Activated naive CD8-positive, alpha-beta T cell treated with anti-CD3 and anti-CD28 coated beads, Interleukin-2, amount 10 ng/mL, durations not matched to agents 7 days and 5 days (primary cell): Measurements from ENCODE around the gene MYO9B. TPM values are rescaled to one million over a fixed set of nuclear protein-coding genes. Genes with fewer than 3 reads are reported as not detected.
"Not testable (repeated sequence)": the region's sequence is repeated elsewhere in the genome, so short reads cannot be mapped to it uniquely, and the experiment has no call there.

Experiments
- ATAC-seq: fragments of 150-1000 bp; cut with Tn5 transposase; one replicate; pipeline ENCODE4 v1.10.0; 2021; ENCODE audit warnings: low read depth, moderate library complexity
- POLR2A ChIA-PET: fragments of 350-600 bp; sonication (Branson Sonifier 250); formaldehyde crosslinking; loops from one replicate; lab custom pipeline; 2021; ENCODE audit warnings: antibody characterized with exemption; lab: Charles Lee
- DNase-seq: peaks from one replicate; pipeline ENCODE4 v3.0.0; 2021
- H3K27ac Mint-ChIP-seq: one replicate; pipeline ENCODE4 v1.8.0; 2022; ENCODE audit warnings: mild to moderate bottlenecking, mixed read lengths
- H3K27me3 Mint-ChIP-seq: one replicate; pipeline ENCODE4 v1.8.0; 2022; ENCODE audit warnings: mild to moderate bottlenecking, moderate library complexity, mixed read lengths
- H3K36me3 Mint-ChIP-seq: one replicate; pipeline ENCODE4 v1.8.0; 2021; ENCODE audit warnings: mild to moderate bottlenecking, mixed read lengths
- H3K4me1 Mint-ChIP-seq: one replicate; pipeline ENCODE4 v1.8.0; 2021; ENCODE audit warnings: mixed read lengths
- H3K4me3 Mint-ChIP-seq: one replicate; pipeline ENCODE4 v1.8.0; 2022; ENCODE audit warnings: mild to moderate bottlenecking, moderate library complexity, mixed read lengths
- H3K9me3 Mint-ChIP-seq: one replicate; pipeline ENCODE4 v1.8.0; 2021; ENCODE audit warnings: mixed read lengths
- total RNA-seq, 2 experiments: library from RNA; stranded (reverse); gene quantifications; one replicate each; pipeline ENCODE4 v1.2.3, GENCODE V29; 2021

MYO9B gene
- total RNA-seq, 2 experiments from 2014 or later = 275 to 285 TPM

GRCh38 chr19:17155251-17155650, 79.7 kb downstream of the MYO9B start:
- H3K27ac Mint-ChIP-seq = no peak overlapping the region
- no peaks in the 10 kb centered on the region for H3K9me3 Mint-ChIP-seq
- no peak overlapping the region for H3K4me3 Mint-ChIP-seq
- DNase-seq (no peak), ATAC-seq (no peak)
- H3K27me3 Mint-ChIP-seq = no peaks in the 10 kb centered on the region
- POLR2A ChIA-PET = interaction anchor here (0.6 kb wide), 1 partner anchor 138 kb away, joined by 4 read pairs; no protein-coding TSS in a partner anchor
- peaks cover 29% of the 10 kb centered on the region for H3K36me3 Mint-ChIP-seq
- no peaks in the 10 kb centered on the region for H3K4me1 Mint-ChIP-seq

GRCh38 chr19:17156296-17156946, 80.8 kb downstream of the MYO9B start:
- POLR2A ChIA-PET = no interaction called here

GRCh38 chr19:17156947-17157302, 81.3 kb downstream of the MYO9B start:
- peaks cover 30% of the 10 kb centered on the region for H3K36me3 Mint-ChIP-seq
- H3K4me3 Mint-ChIP-seq = no peak overlapping the region
- DNase-seq = no peak
- no peaks in the 10 kb centered on the region for H3K9me3 Mint-ChIP-seq
- no peaks in the 10 kb centered on the region for H3K27me3 Mint-ChIP-seq
- H3K27ac Mint-ChIP-seq = no peak overlapping the region
- POLR2A ChIA-PET = no interaction called here
- H3K4me1 Mint-ChIP-seq = no peaks in the 10 kb centered on the region
- ATAC-seq = no peak

More at GRCh38 chr19:17156296-17156946, 80.8 kb downstream of the MYO9B start:
- no peak overlapping the region for H3K27ac Mint-ChIP-seq
- H3K27me3 Mint-ChIP-seq = no peaks in the 10 kb centered on the region
- no peaks in the 10 kb centered on the region for H3K4me1 Mint-ChIP-seq
- peaks cover 32% of the 10 kb centered on the region for H3K36me3 Mint-ChIP-seq
- no peaks in the 10 kb centered on the region for H3K9me3 Mint-ChIP-seq
- ATAC-seq (no peak), DNase-seq (no peak)
- no peak overlapping the region for H3K4me3 Mint-ChIP-seq

GRCh38 chr19:17158584-17158983, 83.0 kb downstream of the MYO9B start:
- ATAC-seq (no peak), DNase-seq (no peak)
- H3K4me3 Mint-ChIP-seq = no peak overlapping the region
- no peaks in the 10 kb centered on the region for H3K27me3 Mint-ChIP-seq
- peaks cover 41% of the 10 kb centered on the region for H3K36me3 Mint-ChIP-seq
- no peaks in the 10 kb centered on the region for H3K4me1 Mint-ChIP-seq
- no peaks in the 10 kb centered on the region for H3K9me3 Mint-ChIP-seq
- POLR2A ChIA-PET = no interaction called here
- H3K27ac Mint-ChIP-seq = no peak overlapping the region

GRCh38 chr19:17159466-17160393, 84.2 kb downstream of the MYO9B start:
- H3K27ac Mint-ChIP-seq = peak overlapping the region; percentile 67
- no peaks in the 10 kb centered on the region for H3K4me1 Mint-ChIP-seq
- H3K27me3 Mint-ChIP-seq = no peaks in the 10 kb centered on the region

GRCh38 chr19:17160908-17161307, 85.3 kb downstream of the MYO9B start:
- DNase-seq (no peak), ATAC-seq (no peak)
- Mint-ChIP-seq H3K4me3 (no peak overlapping the region), H3K27ac (peak overlapping the region; percentile 34), H3K9me3 (no peaks in the 10 kb centered on the region), H3K4me1 (no peaks in the 10 kb centered on the region), H3K27me3 (no peaks in the 10 kb centered on the region), H3K36me3 (peaks cover 52% of the 10 kb centered on the region)
- POLR2A ChIA-PET = interaction anchor here (0.6 kb wide), 1 partner anchor 9 kb away, joined by 3 read pairs; no protein-coding TSS in a partner anchor

More at GRCh38 chr19:17159466-17160393, 84.2 kb downstream of the MYO9B start:
- DNase-seq (no peak), ATAC-seq (no peak)
- Mint-ChIP-seq H3K36me3 (peaks cover 46% of the 10 kb centered on the region), H3K4me3 (no peak overlapping the region), H3K9me3 (no peaks in the 10 kb centered on the region)
- POLR2A ChIA-PET = no interaction called here

- not testable (repeated sequence) for H3K27ac Mint-ChIP-seq, H3K4me3 Mint-ChIP-seq, H3K4me1 Mint-ChIP-seq, H3K27me3 Mint-ChIP-seq, DNase-seq, ATAC-seq, H3K9me3 Mint-ChIP-seq
- H3K36me3 Mint-ChIP-seq = peaks cover 52% of the 10 kb centered on the region
- POLR2A ChIA-PET = interaction anchor here (1.0 kb wide), 1 partner anchor 22 kb away, joined by 4 read pairs; no protein-coding TSS in a partner anchor
These were observed 86.6 kb downstream of the MYO9B start for GRCh38 chr19:17162131-17162530.

- Mint-ChIP-seq H3K4me1 (no peaks in the 10 kb centered on the region), H3K27me3 (no peaks in the 10 kb centered on the region), H3K4me3 (no peak overlapping the region), H3K9me3 (no peaks in the 10 kb centered on the region), H3K27ac (no peak overlapping the region), H3K36me3 (peaks cover 52% of the 10 kb centered on the region)
- no peak for DNase-seq
- no peak for ATAC-seq
- POLR2A ChIA-PET = interaction anchor here (0.6 kb wide), 1 partner anchor 45 kb away, joined by 3 read pairs; no protein-coding TSS in a partner anchor
These were observed 87.0 kb downstream of the MYO9B start for GRCh38 chr19:17162580-17162979.

- H3K9me3 Mint-ChIP-seq = no peaks in the 10 kb centered on the region
- H3K4me1 Mint-ChIP-seq = no peaks in the 10 kb centered on the region
- DNase-seq (no peak), ATAC-seq (no peak)
- no peak overlapping the region for H3K27ac Mint-ChIP-seq
- POLR2A ChIA-PET = interaction anchor here (0.7 to 1.3 kb wide), 3 partner anchors 20 to 525 kb away, joined by 3 to 4 read pairs (median 4); no protein-coding TSS in a partner anchor
- H3K36me3 Mint-ChIP-seq = peaks cover 59% of the 10 kb centered on the region
- no peak overlapping the region for H3K4me3 Mint-ChIP-seq
- no peaks in the 10 kb centered on the region for H3K27me3 Mint-ChIP-seq
These were observed 88.1 kb downstream of the MYO9B start for GRCh38 chr19:17163652-17164051.

GRCh38 chr19:17164639-17165038, 89.1 kb downstream of the MYO9B start:
- no peak overlapping the region for H3K27ac Mint-ChIP-seq
- POLR2A ChIA-PET = interaction anchor here (1.3 to 1.5 kb wide), 2 partner anchors 19 to 39 kb away, joined by 4 to 5 read pairs; no protein-coding TSS in a partner anchor
- H3K4me1 Mint-ChIP-seq = no peaks in the 10 kb centered on the region
- H3K9me3 Mint-ChIP-seq = no peaks in the 10 kb centered on the region
- H3K4me3 Mint-ChIP-seq = no peak overlapping the region
- ATAC-seq = no peak
- no peak for DNase-seq
- H3K27me3 Mint-ChIP-seq = no peaks in the 10 kb centered on the region
- H3K36me3 Mint-ChIP-seq = peaks cover 62% of the 10 kb centered on the region

GRCh38 chr19:17165715-17166114, 90.1 kb downstream of the MYO9B start:
- no peaks in the 10 kb centered on the region for H3K9me3 Mint-ChIP-seq
- H3K4me3 Mint-ChIP-seq = no peak overlapping the region
- no peak overlapping the region for H3K27ac Mint-ChIP-seq
- H3K4me1 Mint-ChIP-seq = no peaks in the 10 kb centered on the region
- H3K27me3 Mint-ChIP-seq = no peaks in the 10 kb centered on the region
- ATAC-seq (no peak), DNase-seq (no peak)
- peaks cover 62% of the 10 kb centered on the region for H3K36me3 Mint-ChIP-seq
- POLR2A ChIA-PET = interaction anchor here (1.5 kb wide), 1 partner anchor 18 kb away, joined by 5 read pairs; no protein-coding TSS in a partner anchor

- ATAC-seq = no peak
- POLR2A ChIA-PET = interaction anchor here (1.1 to 1.2 kb wide), 2 partner anchors 14 to 45 kb away, joined by 4 to 5 read pairs; no protein-coding TSS in a partner anchor
- Mint-ChIP-seq H3K36me3 (peaks cover 45% of the 10 kb centered on the region), H3K27ac (no peak overlapping the region), H3K9me3 (no peaks in the 10 kb centered on the region), H3K4me3 (no peak overlapping the region), H3K27me3 (no peaks in the 10 kb centered on the region), H3K4me1 (no peaks in the 10 kb centered on the region)
- DNase-seq = no peak
These were observed 95.1 kb downstream of the MYO9B start for GRCh38 chr19:17170538-17171297.

- Mint-ChIP-seq H3K27ac (no peak overlapping the region), H3K36me3 (peaks cover 43% of the 10 kb centered on the region), H3K27me3 (no peaks in the 10 kb centered on the region), H3K9me3 (no peaks in the 10 kb centered on the region), H3K4me1 (no peaks in the 10 kb centered on the region), H3K4me3 (no peak overlapping the region)
- DNase-seq (no peak), ATAC-seq (no peak)
- POLR2A ChIA-PET = no interaction called here
These were observed 96.3 kb downstream of the MYO9B start for GRCh38 chr19:17171874-17172273.
